Placental pericyte (primary cell): ENCODE data around the gene AURKAIP1. TPM values are rescaled to one million over a fixed set of nuclear protein-coding genes. Genes with fewer than 3 reads are reported as not detected.

Experiments
- total RNA-seq: library from RNA; depleted of rRNA; stranded (reverse); fragments of >200 nt; gene quantifications from 2 replicates; pipeline ENCODE4 v1.2.3, GENCODE V29; 2012

AURKAIP1 gene
- total RNA-seq, result 78.1 and 134 TPM in 2 replicates

DNA sequence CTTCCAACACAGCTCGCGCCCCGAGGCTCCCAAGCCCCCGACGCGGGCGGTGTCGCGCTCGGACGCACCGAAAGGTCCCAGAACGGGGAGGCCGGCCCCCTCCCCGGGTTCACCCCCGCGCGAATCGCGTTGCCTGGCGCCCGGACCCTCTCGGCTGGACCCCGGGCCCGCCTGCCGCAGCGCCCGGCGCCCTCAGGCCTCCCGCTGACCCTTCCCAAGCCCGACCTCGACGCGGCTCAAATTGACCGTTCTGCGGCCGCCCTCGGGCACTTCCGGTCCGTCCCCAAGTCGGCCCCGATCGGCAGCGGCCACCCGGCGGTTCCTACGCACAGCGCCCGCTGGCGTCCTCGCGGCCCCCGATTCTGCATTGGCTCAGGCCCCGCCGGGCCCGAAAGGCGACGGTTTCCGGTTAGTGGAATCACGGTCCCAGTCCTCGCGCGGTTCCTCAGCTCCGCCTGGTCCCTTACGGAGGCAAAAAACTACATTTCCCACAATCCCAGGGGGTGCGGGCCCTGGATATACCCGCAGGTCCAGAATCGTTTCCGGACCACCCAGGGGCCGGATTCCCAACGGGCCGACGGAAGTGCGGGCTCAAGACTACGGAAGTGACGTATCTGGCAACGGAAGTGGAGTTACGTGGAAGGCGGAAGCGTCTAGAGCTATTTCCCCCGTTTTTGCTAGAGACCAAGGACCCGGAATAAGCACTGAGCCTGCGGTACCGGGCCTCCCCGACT, at the start of gene AURKAIP1:
Gene AURKAIP1, minus strand, starts transcription at position 279 of the 734 bp plus-strand sequence. CDS start 451 bp downstream, outside the sequence.

DNA sequence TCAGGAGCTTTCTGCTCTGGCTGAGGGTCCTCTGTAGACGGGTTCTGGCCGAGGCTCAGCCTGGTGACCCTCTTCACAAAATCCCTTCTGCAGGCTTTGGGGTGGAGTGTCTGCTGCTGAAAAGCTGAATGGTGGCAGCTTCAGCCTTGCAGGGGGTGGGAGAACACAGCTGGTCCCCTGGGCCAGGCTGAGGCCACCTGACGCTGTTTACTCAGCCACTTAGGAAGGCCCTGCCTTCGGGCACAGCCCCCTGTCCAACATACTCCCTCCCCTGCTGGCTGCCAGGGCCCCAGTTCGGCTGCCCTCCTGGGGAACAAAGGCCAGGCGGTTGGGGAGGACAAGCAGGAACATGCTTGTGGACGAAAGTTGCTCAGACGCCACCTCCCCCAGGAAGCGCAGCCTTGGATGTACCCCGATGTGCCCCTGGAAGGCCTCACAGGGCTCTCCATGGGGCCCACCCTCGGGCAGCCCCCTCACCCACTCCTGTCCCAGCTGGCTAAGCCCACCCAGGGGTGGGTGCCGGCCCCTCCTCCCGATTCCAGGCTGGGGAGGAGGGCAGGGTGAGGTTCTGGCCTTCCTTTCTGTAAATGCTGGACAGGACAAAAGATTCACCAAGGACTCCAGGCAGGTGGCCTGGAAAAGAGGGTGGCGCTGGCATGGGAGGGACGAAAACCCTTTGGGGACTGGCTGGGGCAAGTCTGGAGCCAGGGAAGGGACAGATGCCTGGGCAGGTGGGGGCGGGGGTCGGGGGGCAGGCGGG, 46.3 kb upstream of the AURKAIP1 start, which contains the start of gene ANKRD65:
Gene ANKRD65, minus strand, starts transcription at position 130 of the 760 bp plus-strand sequence. CDS start 271 bp downstream, outside the sequence.

DNA sequence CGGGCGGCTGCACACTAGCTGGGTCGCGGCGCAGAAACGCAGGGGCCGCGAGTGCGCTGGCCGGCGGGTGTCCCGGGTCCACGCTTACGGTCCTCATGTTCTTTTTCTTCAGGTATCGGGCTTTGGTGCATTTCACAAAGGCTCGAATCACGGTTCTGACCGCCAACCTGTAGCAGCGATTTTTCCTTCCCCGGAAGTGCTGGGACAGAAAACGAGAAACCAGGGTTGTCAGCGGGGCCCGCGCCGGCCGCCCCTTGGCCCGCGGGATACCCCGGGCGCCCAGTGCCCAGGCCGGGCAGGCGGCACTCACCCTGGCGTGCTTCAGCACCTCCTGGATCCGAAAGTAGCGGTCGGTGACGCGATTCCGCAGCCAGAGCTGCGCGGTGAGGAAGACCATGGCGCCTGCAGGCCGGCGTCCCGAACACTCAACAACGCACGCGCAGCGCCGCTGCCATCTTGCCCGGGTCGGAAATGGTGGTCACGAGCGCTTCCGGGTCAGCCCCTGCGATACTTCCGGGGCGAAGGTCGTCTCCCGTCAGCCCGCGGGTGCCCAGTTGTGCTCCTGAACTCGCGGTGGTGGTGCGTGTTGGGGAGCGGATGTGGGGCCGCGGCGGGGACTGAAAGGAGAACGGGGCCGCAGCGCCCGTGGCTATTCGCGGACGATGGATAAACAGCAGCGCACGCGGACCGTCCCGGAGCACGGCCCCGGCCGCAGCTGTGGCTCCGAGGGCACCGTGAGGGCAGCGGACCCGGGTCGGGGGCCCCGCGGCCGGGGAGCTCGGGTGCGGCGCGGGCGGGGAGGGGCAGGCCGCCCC, 32.0 kb upstream of the AURKAIP1 start, which contains the start of gene MRPL20:
Gene MRPL20, minus strand, starts transcription at position 473 of the 815 bp plus-strand sequence. Its CDS starts 76 bp downstream, at position 397.

DNA sequence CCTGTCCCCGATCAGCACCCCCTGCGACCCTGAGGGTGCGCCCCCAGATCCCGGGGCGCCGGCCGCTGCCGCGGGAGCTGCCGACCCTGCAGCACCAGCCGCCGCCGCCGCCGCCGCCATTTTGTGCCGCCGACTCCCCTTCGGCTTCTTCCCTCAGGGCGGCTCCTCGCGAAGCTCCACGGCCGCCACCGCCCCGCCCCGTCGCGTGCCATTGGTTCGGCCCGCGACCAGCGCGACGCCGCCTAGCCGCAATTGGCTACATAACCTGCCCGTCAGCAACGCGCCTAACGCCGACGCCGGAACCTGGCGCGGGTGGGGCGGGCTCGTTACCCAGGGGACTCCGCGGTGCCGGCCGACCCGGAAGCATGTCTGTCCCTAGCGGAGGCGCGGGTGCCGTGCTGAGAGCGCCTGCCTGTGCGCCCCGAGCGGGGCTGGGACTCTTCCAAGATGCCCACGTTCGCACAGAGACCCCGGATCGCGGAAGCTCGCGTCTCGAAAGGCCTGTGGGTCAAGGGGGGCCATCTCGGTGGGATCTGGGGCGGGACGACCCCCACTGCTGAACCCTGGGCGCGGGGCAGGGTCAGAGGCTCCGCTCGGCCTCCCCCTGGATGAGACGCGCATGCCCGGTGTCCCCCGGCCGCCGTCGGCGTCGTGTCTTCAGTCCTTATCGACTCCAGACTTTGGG, 24.3 kb upstream of the AURKAIP1 start, which contains the start of gene CCNL2:
Gene CCNL2, minus strand, starts transcription at position 149 of the 685 bp plus-strand sequence. Its CDS starts 29 bp downstream, at position 120.

DNA sequence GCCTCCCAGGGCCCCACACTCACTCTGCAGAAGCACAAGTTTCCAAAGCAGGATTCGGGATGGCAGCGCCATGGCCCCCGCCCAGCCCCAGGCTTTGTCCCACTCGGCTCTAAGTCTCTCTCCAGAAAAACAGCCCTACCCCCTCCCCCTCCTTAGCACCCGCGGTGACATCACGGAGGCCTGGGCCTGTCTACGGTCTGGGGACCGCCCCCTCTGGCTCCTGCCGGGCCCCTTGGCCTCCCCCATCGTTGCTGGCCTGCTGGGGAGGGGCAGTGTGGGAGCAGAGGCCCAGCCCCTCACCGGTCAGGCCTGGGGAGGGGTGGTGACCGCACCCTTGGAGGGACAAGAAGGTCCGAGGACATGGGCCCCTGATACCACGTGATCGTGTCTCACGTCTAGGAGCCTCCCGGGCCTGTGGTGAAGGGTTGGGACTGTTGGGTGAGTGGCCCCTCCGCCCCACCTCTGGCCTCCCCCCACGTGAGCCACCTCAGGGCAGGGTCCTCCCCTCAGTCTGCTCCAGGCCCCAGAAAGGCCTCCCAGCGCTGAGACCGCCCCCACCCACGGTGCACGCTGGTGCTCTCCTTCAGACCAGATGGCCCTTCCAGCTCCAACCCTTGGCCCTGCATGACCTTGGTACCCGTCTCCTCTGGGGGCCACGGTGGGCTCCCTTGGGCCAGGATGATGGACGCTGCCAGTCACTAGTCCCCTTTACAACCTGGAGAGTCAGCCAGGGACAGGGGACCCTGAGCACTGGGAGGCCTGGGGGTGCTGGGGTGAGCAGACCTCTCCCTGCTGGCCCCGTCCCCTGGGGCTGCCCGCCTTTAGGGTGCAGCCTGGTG, 16.4 kb downstream of the AURKAIP1 start, which contains the start of gene MXRA8:
Gene MXRA8, minus strand, starts transcription at position 123 of the 839 bp plus-strand sequence. Its CDS starts 51 bp downstream, at position 72.

DNA sequence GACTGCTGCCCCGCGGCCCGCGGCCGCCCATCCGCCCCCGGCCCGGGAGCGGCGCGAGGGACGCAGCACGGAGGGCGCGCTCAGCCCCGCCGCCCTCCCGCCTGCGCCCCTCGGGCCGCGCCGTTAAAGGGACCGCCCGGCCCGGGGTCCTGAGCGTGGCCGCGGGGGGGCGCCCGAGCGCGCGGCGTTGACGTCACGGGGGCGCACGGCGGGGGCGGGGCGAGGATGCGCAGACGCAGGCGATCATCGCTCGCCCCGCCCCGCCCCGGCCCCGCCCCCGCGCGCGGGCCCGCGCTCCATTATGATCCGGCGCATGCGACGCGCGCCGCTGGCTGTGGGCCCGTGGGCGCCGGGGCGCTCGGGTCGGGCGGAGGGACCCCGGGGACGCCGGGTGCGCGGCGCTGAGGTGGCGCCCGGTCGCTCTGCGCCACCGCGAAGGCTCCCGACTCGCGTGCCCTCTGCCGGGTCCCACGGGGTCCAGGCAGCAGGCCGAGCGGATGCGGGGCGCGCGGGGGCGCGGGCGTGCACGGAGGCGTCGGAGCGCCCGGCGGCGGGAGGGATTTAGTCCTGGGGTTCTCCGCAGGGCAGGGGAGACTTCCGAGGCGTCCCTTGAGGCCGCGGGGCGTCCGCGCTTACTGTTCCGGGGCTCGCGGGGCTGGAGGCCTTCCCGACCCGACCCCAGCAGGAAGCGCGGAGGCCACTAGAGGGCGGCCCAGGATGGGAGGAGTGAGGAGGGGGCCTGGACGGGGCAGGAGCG, 25.6 kb downstream of the AURKAIP1 start, which contains the start of gene DVL1:
Gene DVL1, minus strand, starts transcription at position 163 of the 757 bp plus-strand sequence. CDS start 353 bp downstream, outside the sequence.

DNA sequence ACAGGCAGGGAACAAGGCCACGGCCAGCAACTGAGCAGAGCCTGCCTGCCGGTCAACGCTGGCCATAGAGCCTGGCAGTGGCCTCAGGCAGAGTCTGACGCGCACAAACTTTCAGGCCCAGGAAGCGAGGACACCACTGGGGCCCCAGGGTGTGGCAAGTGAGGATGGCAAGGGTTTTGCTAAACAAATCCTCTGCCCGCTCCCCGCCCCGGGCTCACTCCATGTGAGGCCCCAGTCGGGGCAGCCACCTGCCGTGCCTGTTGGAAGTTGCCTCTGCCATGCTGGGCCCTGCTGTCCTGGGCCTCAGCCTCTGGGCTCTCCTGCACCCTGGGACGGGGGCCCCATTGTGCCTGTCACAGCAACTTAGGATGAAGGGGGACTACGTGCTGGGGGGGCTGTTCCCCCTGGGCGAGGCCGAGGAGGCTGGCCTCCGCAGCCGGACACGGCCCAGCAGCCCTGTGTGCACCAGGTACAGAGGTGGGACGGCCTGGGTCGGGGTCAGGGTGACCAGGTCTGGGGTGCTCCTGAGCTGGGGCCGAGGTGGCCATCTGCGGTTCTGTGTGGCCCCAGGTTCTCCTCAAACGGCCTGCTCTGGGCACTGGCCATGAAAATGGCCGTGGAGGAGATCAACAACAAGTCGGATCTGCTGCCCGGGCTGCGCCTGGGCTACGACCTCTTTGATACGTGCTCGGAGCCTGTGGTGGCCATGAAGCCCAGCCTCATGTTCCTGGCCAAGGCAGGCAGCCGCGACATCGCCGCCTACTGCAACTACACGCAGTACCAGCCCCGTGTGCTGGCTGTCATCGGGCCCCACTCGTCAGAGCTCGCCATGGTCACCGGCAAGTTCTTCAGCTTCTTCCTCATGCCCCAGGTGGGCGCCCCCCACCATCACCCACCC, 43.7 kb downstream of the AURKAIP1 start, which contains the start of gene TAS1R3:
Gene TAS1R3, plus strand, starts transcription at position 213 of the 898 bp plus-strand sequence. Its CDS starts 66 bp downstream, at position 279.

DNA sequence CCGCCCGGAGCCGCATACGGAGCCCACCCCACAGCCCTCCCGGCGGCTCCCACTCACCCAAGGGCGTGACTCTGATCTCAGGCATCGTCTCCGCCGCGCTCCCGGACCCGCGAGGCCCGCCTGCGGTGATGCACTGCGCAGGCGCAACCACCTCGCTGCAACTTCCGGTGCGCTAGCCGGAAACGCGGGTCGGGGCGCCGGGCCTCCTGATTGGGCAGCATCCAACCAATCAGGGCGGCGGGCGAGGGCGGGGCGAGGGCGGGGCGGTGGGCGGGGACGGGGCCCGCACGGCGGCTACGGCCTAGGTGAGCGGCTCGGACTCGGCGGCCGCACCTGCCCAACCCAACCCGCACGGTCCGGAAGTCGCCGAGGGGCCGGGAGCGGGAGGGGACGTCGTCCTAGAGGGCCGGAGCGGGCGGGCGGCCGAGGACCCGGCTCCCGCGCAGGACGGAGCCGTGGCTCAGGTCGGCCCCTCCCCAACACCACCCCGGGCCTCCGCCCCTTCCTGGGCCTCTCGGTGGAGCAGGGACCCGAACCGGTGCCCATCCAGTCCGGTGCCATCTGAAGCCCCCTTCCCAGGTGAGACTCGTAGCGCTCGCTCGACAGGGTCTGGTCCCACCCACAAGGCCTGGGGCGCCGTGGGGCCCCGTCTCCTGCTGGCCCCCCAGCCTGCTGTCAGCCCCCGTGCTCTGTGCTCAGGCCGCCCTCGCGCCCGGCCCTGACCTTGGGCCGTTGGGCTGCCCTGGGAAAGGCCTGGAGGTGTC, 50.3 kb downstream of the AURKAIP1 start, which contains the start of the genes CPTP and INTS11:
Gene CPTP, plus strand, starts transcription at position 279 of the 764 bp plus-strand sequence. CDS start 2,109 bp downstream, outside the sequence.
Gene INTS11, minus strand, starts transcription at position 137 of the 764 bp plus-strand sequence. Its CDS starts 52 bp downstream, at position 85.

Other genes with a start within 250 kb of the AURKAIP1 start
- not detected in 2 replicates for gene TTLL10, start 201.3 kb downstream of the AURKAIP1 start, total RNA-seq
- gene TNFRSF18, start 168.6 kb downstream of the AURKAIP1 start, total RNA-seq, result not detected in 2 replicates
- gene TNFRSF4, start 161.1 kb downstream of the AURKAIP1 start, total RNA-seq, result not detected in 2 replicates
- 104 and 223 TPM in 2 replicates for gene SDF4, start 143.2 kb downstream of the AURKAIP1 start, total RNA-seq
- 34.4 and 38.5 TPM in 2 replicates for gene B3GALT6, start 143.0 kb downstream of the AURKAIP1 start, total RNA-seq
- 0.44 and 1.3 TPM in 2 replicates for gene C1QTNF12, start 128.5 kb downstream of the AURKAIP1 start, total RNA-seq
- 50.1 and 62.3 TPM in 2 replicates for gene UBE2J2, start 101.4 kb downstream of the AURKAIP1 start, total RNA-seq
- gene SCNN1D, start 94.8 kb downstream of the AURKAIP1 start, total RNA-seq, result 0.57 and 1.3 TPM in 2 replicates
- 37.2 and 53.4 TPM in 2 replicates for gene ACAP3, start 67.3 kb downstream of the AURKAIP1 start, total RNA-seq
- 23.0 and 37.4 TPM in 2 replicates for gene PUSL1, start 66.6 kb downstream of the AURKAIP1 start, total RNA-seq
- gene INTS11, start 50.5 kb downstream of the AURKAIP1 start, total RNA-seq, result 83.8 and 94.6 TPM in 2 replicates
- gene CPTP, start 50.4 kb downstream of the AURKAIP1 start, total RNA-seq, result 20.8 and 28.1 TPM in 2 replicates
- 0.14 and 1.3 TPM in 2 replicates for gene TAS1R3, start 43.9 kb downstream of the AURKAIP1 start, total RNA-seq
- gene DVL1, start 25.8 kb downstream of the AURKAIP1 start, total RNA-seq, result 56.5 and 159 TPM in 2 replicates
- gene MXRA8, start 16.7 kb downstream of the AURKAIP1 start, total RNA-seq, result 342 and 367 TPM in 2 replicates
- 96.1 and 129 TPM in 2 replicates for gene CCNL2, start 24.1 kb upstream of the AURKAIP1 start, total RNA-seq
- 51.9 and 91.8 TPM in 2 replicates for gene MRPL20, start 32.1 kb upstream of the AURKAIP1 start, total RNA-seq
- under 0.01 and 0.14 TPM in 2 replicates for gene ANKRD65, start 46.1 kb upstream of the AURKAIP1 start, total RNA-seq
- gene VWA1, start 60.5 kb upstream of the AURKAIP1 start, total RNA-seq, result 5.9 and 7.9 TPM in 2 replicates
- gene ATAD3C, start 74.5 kb upstream of the AURKAIP1 start, total RNA-seq, result under 0.01 TPM in 1 of 2 replicates, not detected in the other
- 26.9 and 34.1 TPM in 2 replicates for gene ATAD3B, start 96.6 kb upstream of the AURKAIP1 start, total RNA-seq
- gene ATAD3A, start 137.0 kb upstream of the AURKAIP1 start, total RNA-seq, result 47.1 and 78.2 TPM in 2 replicates
- 4.4 and 4.8 TPM in 2 replicates for gene TMEM240, start 165.4 kb upstream of the AURKAIP1 start, total RNA-seq
- 91.5 and 111 TPM in 2 replicates for gene SSU72, start 199.7 kb upstream of the AURKAIP1 start, total RNA-seq
- gene FNDC10, start 224.9 kb upstream of the AURKAIP1 start, total RNA-seq, result 3.4 and 3.5 TPM in 2 replicates
- 39.1 and 94.3 TPM in 2 replicates for gene MIB2, start 240.3 kb upstream of the AURKAIP1 start, total RNA-seq